ENCODE measurements around the gene CKAP4. TPM values are rescaled to one million over a fixed set of nuclear protein-coding genes. Genes with fewer than 3 reads are reported as not detected.

The CKAP4 gene
- total RNA-seq (2022; extraction: Qiagen RNA extraction; ENCODE audit: low read depth) = 79.8 to 94.3 TPM (median 87.9 TPM) in 5 replicates

GRCh38 chr12:106247674-106248311 is at the start of gene CKAP4:
Gene CKAP4, minus strand, starts transcription at chr12:106248020. Its CDS starts 169 bp downstream, at chr12:106247851.

Other genes with a start within 250 kb of the CKAP4 start
- 10.4 to 11.3 TPM (median 11.1 TPM) in 5 replicates for gene NUAK1, start 109.1 kb downstream of the CKAP4 start, total RNA-seq (2022; extraction: Qiagen RNA extraction; ENCODE audit: low read depth)
- gene TCP11L2, start 54.7 kb upstream of the CKAP4 start, total RNA-seq (2022; extraction: Qiagen RNA extraction; ENCODE audit: low read depth) = 2.3 to 4.8 TPM (median 2.5 TPM) in 5 replicates
- gene POLR3B, start 109.7 kb upstream of the CKAP4 start, total RNA-seq (2022; extraction: Qiagen RNA extraction; ENCODE audit: low read depth) = 4.5 to 6.6 TPM (median 5.5 TPM) in 5 replicates